Gastroesophageal sphincter (tissue), 4 donors: ENCODE measurements around the gene SLC9B2. TPM values are rescaled to one million over a fixed set of nuclear protein-coding genes. Genes with fewer than 3 reads are reported as not detected.

Source experiments
- ATAC-seq: fragments of 150-250 bp; one replicate; pipeline ENCODE4 v1.9.1; 2016; ENCODE audit warnings: mild to moderate bottlenecking, moderate library complexity
- H3K27ac ChIP-seq, 4 donors: fragments of 200-600 bp; sonication (generic) in 3 of 4; 1 replicate in 3 of 4; 2 replicates in 1 of 4; pipeline ENCODE4 v1.5.1; 2016 to 2019
- H3K27me3 ChIP-seq: fragments of 200-600 bp; sonication (generic); one replicate; pipeline ENCODE4 v1.5.1; 2019
- H3K36me3 ChIP-seq, 2 donors: fragments of 200-600 bp; sonication (generic); one replicate each; pipeline ENCODE4 v1.5.1; 2019; ENCODE audit warnings: control low read depth in 1 of 2
- H3K4me1 ChIP-seq, 3 donors: fragments of 200-600 bp; sonication (generic); 1 replicate in 2 of 3; 2 replicates in 1 of 3; pipeline ENCODE4 v1.5.1; 2016 to 2019; ENCODE audit warnings: control low read depth in 2 of 3
- H3K4me3 ChIP-seq, 2 donors: fragments of 200-600 bp; sonication (generic); one replicate each; pipeline ENCODE4 v1.5.1; 2019; ENCODE audit warnings: mild to moderate bottlenecking in 1 of 2, moderate library complexity in 1 of 2
- H3K9me3 ChIP-seq, 3 donors: fragments of 200-600 bp; sonication (generic); one replicate each; pipeline ENCODE4 v1.5.1; 2017 to 2019; ENCODE audit warnings: control low read depth in 2 of 3
- EP300 ChIP-seq: sonication (generic); formaldehyde crosslinking; IDR thresholded peaks from one replicate; pipeline ENCODE4 v1.6.1; 2017; ENCODE audit warnings: antibody characterized with exemption, mild to moderate bottlenecking
- POLR2A ChIP-seq, 2 donors: fragments of 450-650 bp; IDR thresholded peaks; one replicate each; pipeline ENCODE4 v1.6.1; 2017; ENCODE audit warnings: antibody characterized with exemption in 2 of 2, mild to moderate bottlenecking in 2 of 2, moderate library complexity in 1 of 2
- POLR2AphosphoS5 ChIP-seq: sonication (generic); formaldehyde crosslinking; IDR thresholded peaks from one replicate; pipeline ENCODE4 v1.6.1; 2017; ENCODE audit warnings: antibody characterized with exemption
- WGBS, 2 donors: methylation state at CpG; one replicate each; pipeline ENCODE4 v1.1.5; 2018; ENCODE audit warnings: low coverage in 1 of 2; 5-methylcytosine and 5-hydroxymethylcytosine counted together
- total RNA-seq, 4 donors: library from RNA; depleted of rRNA; stranded (reverse); fragments of >200 nt; gene quantifications; one replicate each; pipeline ENCODE4 v1.1.0, GENCODE V29; 2016
- TF ChIP-seq, protein P1 (sequence below), 4 experiments: fragments of 200-600 bp in 2 of 4; fragments of 450-650 bp in 2 of 4; sonication (generic) in 1 of 4; IDR thresholded peaks; one replicate each; pipeline ENCODE4 v1.5.1; 2017 to 2019; ENCODE audit warnings: antibody characterized with exemption in 4 of 4, mild to moderate bottlenecking in 2 of 4, moderate library complexity in 2 of 4

The SLC9B2 gene
- total RNA-seq, 4 donors from 2014 or later: 14.3 to 24.9 (median 20.2) TPM

DNA sequence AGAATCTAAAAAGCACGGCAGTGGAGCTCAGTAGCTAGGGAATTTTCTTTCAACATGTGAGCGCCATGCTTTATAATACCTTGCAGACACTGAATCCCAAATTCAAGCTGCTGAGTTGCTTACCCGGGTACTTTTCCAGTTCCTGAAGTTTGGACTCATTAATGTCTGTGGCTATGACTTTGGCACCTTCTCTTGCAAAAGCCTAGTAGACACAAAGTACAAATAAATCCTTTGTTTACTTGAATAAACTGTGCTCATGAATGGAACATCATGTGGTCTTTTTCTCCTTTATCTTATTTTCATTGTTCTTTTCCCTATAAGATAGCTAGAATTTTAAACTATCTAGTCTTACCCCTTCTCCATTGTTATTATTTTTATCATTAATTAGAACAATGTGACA, 18.5 kb upstream of the SLC9B2 start:
- H3K36me3 ChIP-seq: peaks cover 0 to 31% of the 10 kb centered on the region in 2 donors
- no peak overlapping the region for H3K4me3 ChIP-seq
- TF ChIP-seq POLR2A (IDR thresholded peaks at IDR 0.05) (no peak), POLR2AphosphoS5 (no peak), EP300 (no peak)
- TF ChIP-seq, protein P1, sequence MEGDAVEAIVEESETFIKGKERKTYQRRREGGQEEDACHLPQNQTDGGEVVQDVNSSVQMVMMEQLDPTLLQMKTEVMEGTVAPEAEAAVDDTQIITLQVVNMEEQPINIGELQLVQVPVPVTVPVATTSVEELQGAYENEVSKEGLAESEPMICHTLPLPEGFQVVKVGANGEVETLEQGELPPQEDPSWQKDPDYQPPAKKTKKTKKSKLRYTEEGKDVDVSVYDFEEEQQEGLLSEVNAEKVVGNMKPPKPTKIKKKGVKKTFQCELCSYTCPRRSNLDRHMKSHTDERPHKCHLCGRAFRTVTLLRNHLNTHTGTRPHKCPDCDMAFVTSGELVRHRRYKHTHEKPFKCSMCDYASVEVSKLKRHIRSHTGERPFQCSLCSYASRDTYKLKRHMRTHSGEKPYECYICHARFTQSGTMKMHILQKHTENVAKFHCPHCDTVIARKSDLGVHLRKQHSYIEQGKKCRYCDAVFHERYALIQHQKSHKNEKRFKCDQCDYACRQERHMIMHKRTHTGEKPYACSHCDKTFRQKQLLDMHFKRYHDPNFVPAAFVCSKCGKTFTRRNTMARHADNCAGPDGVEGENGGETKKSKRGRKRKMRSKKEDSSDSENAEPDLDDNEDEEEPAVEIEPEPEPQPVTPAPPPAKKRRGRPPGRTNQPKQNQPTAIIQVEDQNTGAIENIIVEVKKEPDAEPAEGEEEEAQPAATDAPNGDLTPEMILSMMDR (IDR thresholded peaks at IDR 0.05): no peak
- H3K9me3 ChIP-seq: no peaks in the 10 kb centered on the region
- WGBS, 2 donors: 77 to 88% methylated on average over 3 of the region's 3 CpGs
- H3K27me3 ChIP-seq: no peaks in the 10 kb centered on the region
- H3K27ac ChIP-seq: no peak overlapping the region
- H3K4me1 ChIP-seq: peaks cover 5 to 58% (median 8%) of the 10 kb centered on the region in 3 donors
- ATAC-seq: no peak

DNA sequence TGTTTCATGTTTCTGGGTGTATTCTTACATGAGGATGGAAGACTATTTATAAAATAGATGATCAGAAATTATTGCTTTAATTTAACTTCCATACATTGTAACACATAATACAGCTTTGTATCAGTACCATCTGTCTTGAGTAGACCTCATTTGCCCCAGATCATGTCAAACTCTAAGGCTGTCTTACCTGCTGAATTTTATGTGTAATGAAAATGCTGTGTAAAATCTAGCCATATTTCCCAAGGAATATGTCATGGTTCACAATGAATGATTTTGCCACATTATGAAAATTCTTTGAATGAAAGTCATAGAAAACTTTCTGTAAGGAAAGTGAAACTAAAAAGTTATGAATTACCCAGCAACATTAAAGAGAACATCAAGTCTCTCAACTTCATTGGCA, 15.7 kb upstream of the SLC9B2 start:
- no peak for ATAC-seq
- no peak overlapping the region for H3K27ac ChIP-seq
- peaks cover 0 to 38% (median 3%) of the 10 kb centered on the region in 3 donors for H3K4me1 ChIP-seq
- TF ChIP-seq EP300: no peak
- TF ChIP-seq POLR2AphosphoS5: no peak
- no peak for TF ChIP-seq POLR2A (IDR thresholded peaks at IDR 0.05)
- TF ChIP-seq, protein P1 (IDR thresholded peaks at IDR 0.05): no peak
- no peaks in the 10 kb centered on the region for H3K9me3 ChIP-seq
- no peak overlapping the region for H3K4me3 ChIP-seq
- H3K36me3 ChIP-seq: peaks cover 3 to 59% of the 10 kb centered on the region in 2 donors
- H3K27me3 ChIP-seq: no peaks in the 10 kb centered on the region

- no peaks in the 10 kb centered on the region for H3K9me3 ChIP-seq
- peaks cover 3 to 64% of the 10 kb centered on the region in 2 donors for H3K36me3 ChIP-seq
- TF ChIP-seq, protein P1 (IDR thresholded peaks at IDR 0.05): peak in 3 of 4 experiments; percentile 39 to 57 (median 44)
- TF ChIP-seq POLR2A (IDR thresholded peaks at IDR 0.05): no peak
- peaks cover 0 to 32% (median 3%) of the 10 kb centered on the region in 3 donors for H3K4me1 ChIP-seq
- ATAC-seq: no peak
- H3K27me3 ChIP-seq: no peaks in the 10 kb centered on the region
- no peak overlapping the region for H3K4me3 ChIP-seq
- H3K27ac ChIP-seq: no peak overlapping the region
- WGBS, 2 donors: 48 to 58% methylated on average over 3 of the region's 3 CpGs
Measured at GRCh38 chr4:103091601-103092223, 15.2 kb upstream of the SLC9B2 start.

DNA sequence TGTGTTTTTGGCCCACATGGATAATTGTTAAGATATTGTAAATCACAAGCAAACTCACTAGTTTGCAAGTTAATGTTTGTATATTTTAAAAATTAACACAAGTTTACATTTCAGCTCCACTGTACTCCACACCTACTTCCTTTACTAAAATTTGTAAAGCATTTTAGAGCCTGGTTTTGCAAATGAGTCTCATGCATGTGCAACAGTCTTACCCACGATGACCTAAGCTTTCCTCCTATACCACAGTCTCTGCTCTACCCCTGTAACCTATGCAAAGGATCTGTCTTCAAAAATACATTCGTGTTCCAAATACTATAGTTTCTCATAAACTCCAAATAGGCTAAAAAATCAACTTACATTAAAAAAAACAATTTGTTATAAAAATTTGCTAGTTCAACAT, 12.9 kb upstream of the SLC9B2 start:
- Histone ChIP-seq H3K4me1 (peaks cover 0 to 17% (median 0%) of the 10 kb centered on the region in 3 donors), H3K36me3 (peaks cover 3 to 87% of the 10 kb centered on the region in 2 donors)

GRCh38 chr4:103086551-103086950, 10.0 kb upstream of the SLC9B2 start:
- 73 to 78% methylated on average over 1 of the region's 1 CpG for WGBS, 2 donors
- peaks cover 0 to 2% (median 0%) of the 10 kb centered on the region in 3 donors for H3K4me1 ChIP-seq
- no peak for TF ChIP-seq POLR2AphosphoS5
- no peak for TF ChIP-seq EP300
- TF ChIP-seq POLR2A (IDR thresholded peaks at IDR 0.05): no peak
- TF ChIP-seq, protein P1 (IDR thresholded peaks at IDR 0.05): no peak

More for the DNA sequence above, 12.9 kb upstream of the SLC9B2 start:
- H3K9me3 ChIP-seq: no peaks in the 10 kb centered on the region
- no peak for TF ChIP-seq POLR2AphosphoS5
- TF ChIP-seq, protein P1 (IDR thresholded peaks at IDR 0.05): no peak
- no peak for TF ChIP-seq EP300
- TF ChIP-seq POLR2A (IDR thresholded peaks at IDR 0.05): no peak
- no peak overlapping the region for H3K27ac ChIP-seq
- no peak for ATAC-seq
- H3K27me3 ChIP-seq: no peaks in the 10 kb centered on the region
- WGBS, 2 donors: 63 to 89% methylated on average over 2 of the region's 2 CpGs
- no peak overlapping the region for H3K4me3 ChIP-seq

More at GRCh38 chr4:103086551-103086950, 10.0 kb upstream of the SLC9B2 start:
- H3K27ac ChIP-seq: no peak overlapping the region
- H3K36me3 ChIP-seq: peaks cover 3 to 92% of the 10 kb centered on the region in 2 donors
- ATAC-seq: no peak
- no peaks in the 10 kb centered on the region for H3K27me3 ChIP-seq
- H3K4me3 ChIP-seq: no peak overlapping the region
- H3K9me3 ChIP-seq: no peaks in the 10 kb centered on the region
